ENCODE results near the gene IHH.

The IHH gene

GRCh38 chr2:219073413-219074129 lies 12.8 kb upstream of the IHH start:
- peak; percentile 80 for DNase-seq (ENCODE audit: low spot score)

- no peak for DNase-seq (ENCODE audit: low spot score)
Measured at GRCh38 chr2:219072741-219073250, 12.1 kb upstream of the IHH start.

DNA sequence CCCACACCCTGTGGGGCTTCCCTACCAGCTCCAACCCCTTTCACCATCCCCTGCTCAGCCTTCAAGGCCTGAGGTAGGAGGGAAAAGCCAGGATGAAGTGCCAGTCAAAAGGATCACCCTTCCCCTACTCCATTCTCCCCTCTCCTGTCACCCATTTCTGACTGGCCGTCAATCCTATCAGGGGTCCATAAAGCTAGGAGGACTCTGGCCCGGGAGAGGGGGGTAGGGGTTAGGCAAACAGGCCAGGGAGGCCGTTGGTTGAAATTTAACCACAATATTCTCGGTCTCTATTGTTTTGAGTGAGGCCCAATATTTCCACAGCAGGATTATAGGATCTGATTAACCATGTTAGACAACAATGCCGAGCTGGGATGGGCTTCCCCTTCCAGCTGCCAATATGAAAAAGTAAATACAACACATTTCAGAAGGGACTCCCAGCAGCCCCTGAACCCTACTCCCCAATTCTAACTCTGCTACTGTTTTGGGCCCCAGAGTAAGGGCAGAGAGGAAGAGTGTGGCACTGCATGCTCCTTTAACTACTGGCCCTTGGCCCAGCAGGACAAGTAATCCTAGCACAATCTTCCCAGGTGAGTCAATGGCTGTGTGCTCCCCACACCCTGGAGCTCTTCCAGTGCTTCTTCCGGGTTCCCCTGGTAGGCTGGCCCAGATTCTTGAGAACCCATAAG lies 10.6 kb upstream of the IHH start:
- no peak for DNase-seq (ENCODE audit: low spot score)

DNA sequence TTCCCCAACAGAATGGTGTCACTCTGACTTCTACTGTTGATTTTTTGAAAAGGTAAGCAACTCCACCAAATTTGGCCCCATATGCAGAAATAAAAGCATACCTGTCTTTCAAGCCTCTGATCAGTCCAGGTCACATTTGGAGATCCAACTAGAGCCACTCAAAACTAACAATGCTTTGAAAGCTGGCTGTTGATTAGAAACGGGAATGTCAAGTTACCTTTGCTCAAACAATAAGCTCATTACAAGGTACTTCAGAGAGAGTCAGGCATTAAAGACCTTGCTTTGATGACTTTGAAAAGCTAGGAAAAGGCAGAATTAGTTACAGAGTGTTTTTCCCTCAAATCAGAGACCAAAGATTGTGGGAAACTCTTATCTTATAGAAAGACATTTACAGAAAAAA lies 4.8 kb upstream of the IHH start:
- no peak for DNase-seq (ENCODE audit: low spot score)

DNA sequence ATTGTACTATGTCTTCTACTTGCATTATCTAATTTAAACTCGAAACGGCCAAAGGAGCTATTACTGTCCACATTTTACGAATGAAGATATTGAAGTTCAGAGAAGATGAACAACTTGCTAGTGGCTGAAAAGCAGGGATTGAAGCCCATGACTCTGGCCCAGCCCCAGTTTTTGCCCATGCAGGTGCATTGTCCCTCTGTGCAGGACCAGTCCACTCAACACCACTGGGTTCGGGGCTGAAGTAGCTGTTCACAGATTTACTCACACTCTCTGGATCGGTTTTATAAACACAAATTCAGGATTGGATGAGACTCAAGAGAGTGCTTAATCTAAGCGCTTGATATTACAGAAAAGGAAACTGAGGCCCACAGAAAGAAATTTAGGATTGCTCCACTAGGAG lies 1.4 kb upstream of the IHH start:
- DNase-seq (ENCODE audit: low spot score) = no peak

GRCh38 chr2:219059725-219060682 lies 717 bp downstream of the IHH start:
- peak; percentile 40 for DNase-seq (ENCODE audit: low spot score)

DNA sequence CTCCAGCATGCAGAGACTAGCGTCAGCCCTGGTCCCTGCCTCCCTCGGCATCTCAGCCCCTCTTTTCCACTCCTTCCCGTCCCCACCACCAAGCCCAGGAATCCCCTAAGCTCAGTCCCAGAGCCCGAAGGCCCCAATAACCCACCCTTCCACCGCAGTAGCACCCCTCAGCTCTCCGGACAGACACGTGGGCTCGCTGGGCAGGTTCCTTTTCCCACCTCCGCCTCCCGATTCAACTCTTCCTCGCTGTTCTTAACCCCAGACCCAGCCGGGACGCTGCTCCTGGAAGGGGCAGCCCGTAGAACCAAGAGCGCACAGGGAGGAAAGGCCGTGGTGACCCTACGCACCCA lies 1.4 kb downstream of the IHH start:
- no peak for DNase-seq (ENCODE audit: low spot score)

GRCh38 chr2:219058541-219059374 lies 2.0 kb downstream of the IHH start:
- DNase-seq (ENCODE audit: low spot score) = peak; percentile 55

- DNase-seq (ENCODE audit: low spot score) = peak; percentile 94
Measured at GRCh38 chr2:219057709-219058540, 2.8 kb downstream of the IHH start.

GRCh38 chr2:219056896-219057708 lies 3.6 kb downstream of the IHH start:
- peak; percentile 30 for DNase-seq (ENCODE audit: low spot score)

- no peak for DNase-seq (ENCODE audit: low spot score)
Measured at GRCh38 chr2:219056176-219056895, 4.4 kb downstream of the IHH start.

- no peak for DNase-seq (ENCODE audit: low spot score)
Measured at GRCh38 chr2:219054956-219055903, 5.5 kb downstream of the IHH start.

- no peak for DNase-seq (ENCODE audit: low spot score)
Measured at GRCh38 chr2:219049282-219049681, 11.4 kb downstream of the IHH start.

DNA sequence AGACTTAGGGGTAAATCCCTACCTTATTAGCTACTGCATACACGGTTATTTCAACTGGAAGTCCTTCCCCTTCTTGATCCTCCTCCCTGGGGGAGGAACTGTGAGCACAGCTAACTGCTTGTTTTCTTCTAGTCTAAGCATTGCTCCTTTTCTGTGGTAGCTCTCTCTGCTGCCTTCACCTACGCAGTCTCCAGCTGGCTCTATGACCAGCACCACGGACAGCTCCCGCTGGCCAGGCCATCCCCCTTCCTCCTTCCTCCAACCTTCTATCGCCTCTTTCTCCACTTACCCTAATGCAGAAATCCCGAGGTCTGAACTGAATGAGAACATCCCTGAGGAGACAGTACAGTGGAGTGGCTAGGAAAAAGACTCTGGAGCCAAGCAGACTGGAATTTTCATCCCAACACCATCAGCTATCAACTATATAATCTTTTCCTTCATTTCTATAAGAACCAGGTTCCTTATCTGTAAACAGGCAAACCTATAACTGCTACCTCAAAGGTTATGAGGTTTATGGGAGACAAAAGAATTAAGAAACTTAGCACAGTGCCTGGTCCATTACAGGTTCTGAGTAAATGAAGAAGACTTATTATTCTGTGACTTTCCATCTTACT lies 14.7 kb downstream of the IHH start:
- peak; percentile 88 for DNase-seq (ENCODE audit: low spot score)

GRCh38 chr2:219042750-219043149 lies 18.0 kb downstream of the IHH start:
- no peak for DNase-seq (ENCODE audit: low spot score)

DNA sequence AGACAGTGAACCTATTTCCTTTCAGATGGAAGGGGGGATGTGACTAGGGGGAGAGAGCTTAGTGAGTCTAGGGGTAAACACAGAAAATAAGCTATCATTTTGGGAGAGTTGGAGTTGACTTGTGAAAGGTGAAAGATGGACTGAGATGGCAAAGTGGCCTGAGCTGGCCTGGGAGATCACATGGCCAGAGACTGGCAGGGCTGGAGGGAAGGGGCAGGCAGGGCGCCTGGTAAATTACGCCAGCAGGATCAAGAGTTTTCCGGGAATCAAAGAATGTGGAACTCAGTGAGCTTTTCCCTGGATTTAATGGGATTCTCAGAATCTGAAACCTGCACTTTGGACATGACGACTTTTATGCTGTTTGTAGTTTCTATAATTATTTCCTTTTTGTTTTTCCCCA lies 18.6 kb downstream of the IHH start:
- DNase-seq (ENCODE audit: low spot score) = no peak

DNA sequence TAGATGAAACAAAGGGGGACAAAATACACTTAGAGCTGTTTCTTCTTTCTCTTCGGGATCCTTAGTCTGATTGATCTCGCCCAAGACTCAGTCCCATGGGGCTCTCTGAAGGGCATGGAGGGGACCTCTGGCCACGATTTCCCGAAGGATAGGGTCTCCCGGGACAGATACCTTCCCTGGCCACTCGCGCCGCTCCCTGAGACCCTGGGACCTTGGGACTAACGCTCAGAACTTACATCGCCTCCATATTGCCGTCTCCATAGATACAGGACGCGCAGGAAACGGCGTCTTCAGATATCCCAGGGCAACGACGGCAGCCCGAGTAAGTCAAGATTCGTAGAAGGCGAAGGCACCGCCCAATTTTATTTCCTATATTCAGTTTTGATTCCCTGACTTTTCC lies 19.5 kb downstream of the IHH start, which contains the start of gene CFAP65:
CFAP65 (minus strand) TSS at position 265 of the 400 bp plus-strand sequence. CDS start 2,468 bp downstream, outside the sequence.
- DNase-seq (ENCODE audit: low spot score) = peak; percentile 84

All from iPS-NIHi11 (cell line).